ENCODE results near the gene SPRR4. TPM values are rescaled to one million over a fixed set of nuclear protein-coding genes. Genes with fewer than 3 reads are reported as not detected.

The SPRR4 gene
- total RNA-seq, 1 experiment from 2014 or later: not detected

DNA sequence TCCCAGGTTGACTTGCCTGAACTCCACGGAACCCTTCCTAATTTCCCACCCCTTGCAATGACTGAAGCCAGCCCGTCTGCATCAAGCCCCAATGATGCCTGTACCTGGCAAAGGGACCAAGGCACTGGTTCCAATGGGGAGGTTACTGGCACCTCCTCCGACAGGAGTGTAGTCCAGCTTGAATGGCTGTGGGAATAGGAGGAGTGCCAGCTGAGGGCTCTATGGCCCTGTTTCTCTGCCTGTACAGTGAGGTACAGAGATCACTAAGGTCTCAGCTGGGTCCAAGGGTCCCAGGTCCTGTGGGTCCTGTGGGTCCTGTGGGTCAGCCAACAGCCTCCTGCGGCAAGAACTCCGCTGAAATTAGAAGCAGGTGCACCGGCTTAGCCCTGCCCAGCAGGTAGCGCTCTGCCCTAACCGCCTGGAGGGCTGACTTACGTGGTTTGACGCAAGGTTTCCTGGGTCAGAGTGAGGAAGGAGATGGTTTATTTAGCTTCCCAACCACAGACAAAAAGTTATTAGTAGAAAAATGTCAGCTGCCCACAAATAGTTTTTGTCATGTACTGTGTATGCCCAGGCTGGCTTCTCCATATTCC, 9.9 kb upstream of the SPRR4 start:
- Histone ChIP-seq H3K27me3 (no peaks in the 10 kb centered on the region), H3K36me3 (no peaks in the 10 kb centered on the region), H3K9me3 (no peaks in the 10 kb centered on the region), H3K4me3 (no peak overlapping the region)
- DNase-seq: no peak

DNA sequence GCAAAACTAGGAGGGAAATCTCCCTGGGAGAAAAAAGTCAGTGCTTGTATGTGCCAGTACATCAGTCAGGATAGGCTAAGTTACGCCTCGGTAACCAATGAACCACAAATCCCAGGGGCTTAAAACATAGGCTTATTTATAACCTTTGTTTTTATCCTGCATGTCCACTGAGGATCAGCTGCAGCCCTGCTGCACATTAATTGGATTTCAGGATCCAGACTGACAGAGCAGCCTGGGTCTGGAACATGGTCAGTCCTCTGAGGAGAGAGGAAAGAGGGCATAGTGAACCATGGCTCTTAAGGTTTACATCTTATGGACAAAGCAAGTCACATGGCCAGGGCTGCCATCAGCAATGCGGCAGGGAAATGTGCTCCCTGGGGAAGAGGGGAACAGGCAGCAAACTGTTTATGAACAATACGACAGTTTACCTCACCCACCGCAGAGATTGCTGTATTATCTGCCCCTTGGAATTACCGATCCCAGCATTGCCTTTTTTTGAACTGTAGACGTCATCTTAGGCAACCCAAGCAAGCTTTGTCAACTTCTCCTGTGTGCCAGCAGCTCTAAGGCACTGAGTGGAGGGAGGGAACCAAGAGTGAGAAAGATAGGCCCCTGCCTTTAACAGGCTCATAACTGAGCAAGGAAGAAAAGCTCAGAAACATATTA, 9.1 kb upstream of the SPRR4 start:
- Histone ChIP-seq H3K27me3 (no peaks in the 10 kb centered on the region), H3K9me3 (no peaks in the 10 kb centered on the region), H3K36me3 (no peaks in the 10 kb centered on the region), H3K4me3 (no peak overlapping the region)
- DNase-seq: no peak

DNA sequence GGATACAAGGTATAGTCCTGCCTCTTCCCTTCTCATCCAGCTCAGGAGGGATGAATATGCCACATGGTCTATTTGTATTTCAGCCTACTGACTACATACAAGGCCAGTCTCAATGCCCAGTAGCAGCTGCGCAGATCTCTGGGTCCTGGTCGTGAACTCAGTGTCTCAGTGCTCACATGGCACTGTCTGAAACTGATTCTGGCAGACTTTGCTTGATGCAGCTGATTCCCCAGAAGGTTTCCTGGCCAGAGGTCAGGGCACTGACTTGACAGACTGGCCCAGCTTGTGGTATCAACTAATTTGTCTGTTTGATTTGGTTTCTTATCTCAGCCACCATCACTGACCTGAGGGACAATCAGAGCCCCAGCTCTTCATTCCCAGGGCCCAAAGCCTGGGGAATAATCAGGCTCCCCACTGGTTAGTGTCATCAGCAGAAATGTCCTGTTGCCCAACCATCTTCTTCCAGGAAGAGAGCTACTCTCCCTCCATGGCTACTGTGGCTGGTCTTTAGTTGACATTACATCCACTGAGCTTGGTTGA, 7.5 kb upstream of the SPRR4 start:
- DNase-seq: no peak
- Histone ChIP-seq H3K4me3 (no peak overlapping the region), H3K36me3 (no peaks in the 10 kb centered on the region), H3K9me3 (no peaks in the 10 kb centered on the region), H3K27me3 (no peaks in the 10 kb centered on the region)

GRCh38 chr1:152964536-152964935, 5.9 kb upstream of the SPRR4 start:
- no peak overlapping the region for H3K4me3 ChIP-seq

DNA sequence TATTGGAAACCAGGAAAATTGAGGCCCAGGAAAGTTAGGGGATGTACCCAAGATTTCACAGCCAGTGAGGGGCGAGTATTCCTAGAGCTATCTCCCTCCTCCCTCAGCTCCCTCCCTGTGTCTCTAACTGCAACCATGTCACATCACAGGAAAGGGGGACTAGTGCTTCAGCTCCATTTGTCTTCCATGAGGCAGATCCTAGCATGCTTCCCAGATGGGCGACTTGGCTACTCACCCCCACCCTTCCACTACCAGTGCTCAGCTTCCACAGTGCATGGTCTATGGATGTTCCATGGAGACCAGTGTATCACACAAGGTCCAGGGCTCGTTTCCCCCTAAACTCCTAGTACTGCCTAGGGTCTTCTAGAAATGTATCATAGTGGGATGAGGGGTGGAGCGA, 4.6 kb upstream of the SPRR4 start:
- H3K9me3 ChIP-seq: no peaks in the 10 kb centered on the region
- H3K36me3 ChIP-seq: no peaks in the 10 kb centered on the region
- no peak overlapping the region for H3K4me3 ChIP-seq
- DNase-seq: no peak
- H3K27me3 ChIP-seq: no peaks in the 10 kb centered on the region

More at GRCh38 chr1:152964536-152964935, 5.9 kb upstream of the SPRR4 start:
- Histone ChIP-seq H3K36me3 (no peaks in the 10 kb centered on the region), H3K9me3 (no peaks in the 10 kb centered on the region), H3K27me3 (no peaks in the 10 kb centered on the region)
- DNase-seq: no peak

GRCh38 chr1:152967201-152967600, 3.2 kb upstream of the SPRR4 start:
- no peak for DNase-seq
- Histone ChIP-seq H3K9me3 (no peaks in the 10 kb centered on the region), H3K4me3 (no peak overlapping the region), H3K36me3 (no peaks in the 10 kb centered on the region), H3K27me3 (no peaks in the 10 kb centered on the region)

DNA sequence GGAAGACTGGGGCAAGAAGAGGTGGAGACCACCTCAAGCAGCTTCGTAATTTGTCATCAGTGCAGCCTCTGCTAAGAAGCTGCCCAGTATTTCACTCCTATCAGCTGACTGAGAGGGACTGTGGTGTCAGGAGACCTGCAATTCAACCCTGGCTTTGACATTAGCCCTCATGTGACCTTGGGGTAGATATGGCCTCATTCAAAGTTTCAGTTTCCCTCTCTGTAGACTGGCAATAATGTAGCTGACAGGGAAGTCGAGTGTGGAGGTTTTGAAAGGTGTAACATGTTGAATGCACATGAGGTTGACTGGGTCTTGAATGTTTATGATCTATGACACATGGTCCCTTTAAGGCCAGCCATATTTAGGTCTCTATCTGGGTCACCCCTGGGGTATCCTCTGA, 2.2 kb upstream of the SPRR4 start:
- Histone ChIP-seq H3K4me3 (no peak overlapping the region), H3K36me3 (no peaks in the 10 kb centered on the region), H3K9me3 (no peaks in the 10 kb centered on the region), H3K27me3 (no peaks in the 10 kb centered on the region)
- DNase-seq: no peak

DNA sequence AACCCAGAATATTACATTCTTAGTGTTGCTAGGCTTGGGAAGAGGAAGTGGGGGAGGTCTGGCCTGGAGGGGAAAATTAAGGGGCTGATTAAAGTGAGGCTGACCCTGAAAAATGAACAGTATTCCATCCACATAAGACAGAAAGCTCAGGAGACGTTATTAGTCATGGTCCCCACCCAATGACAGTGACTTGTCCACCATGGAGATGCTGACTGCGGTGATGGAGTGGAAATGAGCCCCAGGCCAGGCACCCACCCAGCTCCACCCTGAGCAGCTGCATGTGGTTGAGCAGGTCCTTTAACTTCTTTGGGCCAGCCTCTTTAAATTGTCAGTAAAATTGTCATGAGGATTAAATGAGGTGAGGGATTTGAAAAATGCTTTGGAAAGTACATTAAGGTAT, 1.4 kb upstream of the SPRR4 start:
- Histone ChIP-seq H3K9me3 (no peaks in the 10 kb centered on the region), H3K27me3 (no peaks in the 10 kb centered on the region), H3K36me3 (no peaks in the 10 kb centered on the region), H3K4me3 (no peak overlapping the region)
- no peak for DNase-seq

DNA sequence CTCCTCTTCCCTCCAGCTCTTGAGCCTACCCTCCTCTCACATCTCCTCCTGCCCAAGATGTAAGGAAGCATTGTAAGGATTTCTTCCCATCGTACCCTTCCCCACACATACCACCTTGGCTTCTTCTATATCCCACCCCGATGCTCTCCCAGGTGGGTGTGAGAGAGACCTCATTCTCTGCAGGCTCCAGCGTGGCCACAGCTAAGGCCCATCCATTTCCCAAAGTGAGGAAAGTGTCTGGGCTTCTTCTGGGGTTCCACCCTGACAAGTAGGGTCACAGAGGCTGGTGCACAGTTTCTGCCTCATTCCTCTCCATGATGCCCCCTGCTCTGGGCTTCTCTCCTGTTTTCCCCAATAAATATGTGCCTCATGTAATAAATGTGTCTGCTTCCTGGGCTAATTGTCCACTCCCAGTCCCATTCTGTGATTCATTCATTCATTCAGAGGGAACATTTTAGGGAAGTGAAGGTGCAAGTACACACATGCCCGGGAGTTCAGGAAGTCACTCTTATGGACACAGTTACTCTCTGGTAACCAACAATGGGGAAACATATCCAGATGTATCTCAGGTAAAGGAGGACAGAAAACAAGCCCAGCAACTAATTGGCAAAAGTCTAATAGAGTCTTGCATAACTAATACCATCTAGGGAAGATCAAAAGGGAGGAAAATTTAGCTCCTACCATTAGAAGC, 1.9 kb downstream of the SPRR4 start:
- Histone ChIP-seq H3K36me3 (no peaks in the 10 kb centered on the region), H3K9me3 (no peaks in the 10 kb centered on the region), H3K27me3 (no peaks in the 10 kb centered on the region), H3K4me3 (no peak overlapping the region)
- DNase-seq: no peak

DNA sequence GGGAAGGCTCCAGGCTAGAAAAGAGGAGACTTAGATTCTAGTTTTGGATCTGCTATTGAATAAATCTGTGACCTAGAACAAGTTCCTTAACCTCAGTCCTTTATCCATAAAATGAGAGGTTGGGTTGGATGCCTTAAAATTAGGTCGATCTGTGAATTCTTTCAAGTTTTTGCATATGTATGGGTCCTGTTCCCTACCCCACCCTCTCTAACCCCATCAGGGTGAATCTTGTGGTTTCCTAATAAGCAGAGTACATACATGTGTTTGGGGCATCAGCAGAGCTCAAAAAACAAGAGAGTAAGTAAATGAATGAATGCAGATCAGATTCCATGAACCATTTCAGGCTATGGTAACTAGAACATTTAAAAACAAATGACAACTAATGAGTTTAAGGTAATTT, 6.2 kb downstream of the SPRR4 start:
- Histone ChIP-seq H3K36me3 (no peaks in the 10 kb centered on the region), H3K4me3 (no peak overlapping the region), H3K9me3 (no peaks in the 10 kb centered on the region), H3K27me3 (peaks cover 7% of the 10 kb centered on the region; the same call in 1 of the 2 replicates)
- no peak for DNase-seq

DNA sequence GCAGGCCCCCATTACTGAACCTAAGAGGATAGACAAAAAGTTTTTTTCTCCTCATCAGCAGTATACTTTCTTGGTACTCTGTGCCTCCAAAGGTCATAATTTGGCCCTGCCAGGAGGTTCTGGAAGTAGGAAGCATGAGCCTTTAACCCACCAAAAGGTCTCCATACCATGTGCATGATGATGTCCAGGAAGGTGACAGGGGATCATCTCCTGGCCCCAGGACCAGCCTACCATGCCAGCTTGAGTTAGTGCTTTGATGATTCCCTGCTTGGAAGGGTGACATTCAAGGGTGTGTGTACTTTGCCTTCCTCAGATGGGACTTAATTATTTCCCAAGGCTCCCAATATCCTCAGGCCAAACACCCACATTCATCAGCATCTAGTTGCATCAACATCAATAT, 7.2 kb downstream of the SPRR4 start:
- no peak overlapping the region for H3K4me3 ChIP-seq
- no peaks in the 10 kb centered on the region for H3K36me3 ChIP-seq
- H3K9me3 ChIP-seq: no peaks in the 10 kb centered on the region
- peaks cover 7% of the 10 kb centered on the region; the same call in 1 of the 2 replicates for H3K27me3 ChIP-seq
- DNase-seq: no peak

GRCh38 chr1:152980676-152981075, 10.2 kb downstream of the SPRR4 start:
- Histone ChIP-seq H3K36me3 (no peaks in the 10 kb centered on the region), H3K9me3 (no peaks in the 10 kb centered on the region), H3K4me3 (no peak overlapping the region), H3K27me3 (peaks cover 7% of the 10 kb centered on the region; the same call in 1 of the 2 replicates)
- no peak for DNase-seq

DNA sequence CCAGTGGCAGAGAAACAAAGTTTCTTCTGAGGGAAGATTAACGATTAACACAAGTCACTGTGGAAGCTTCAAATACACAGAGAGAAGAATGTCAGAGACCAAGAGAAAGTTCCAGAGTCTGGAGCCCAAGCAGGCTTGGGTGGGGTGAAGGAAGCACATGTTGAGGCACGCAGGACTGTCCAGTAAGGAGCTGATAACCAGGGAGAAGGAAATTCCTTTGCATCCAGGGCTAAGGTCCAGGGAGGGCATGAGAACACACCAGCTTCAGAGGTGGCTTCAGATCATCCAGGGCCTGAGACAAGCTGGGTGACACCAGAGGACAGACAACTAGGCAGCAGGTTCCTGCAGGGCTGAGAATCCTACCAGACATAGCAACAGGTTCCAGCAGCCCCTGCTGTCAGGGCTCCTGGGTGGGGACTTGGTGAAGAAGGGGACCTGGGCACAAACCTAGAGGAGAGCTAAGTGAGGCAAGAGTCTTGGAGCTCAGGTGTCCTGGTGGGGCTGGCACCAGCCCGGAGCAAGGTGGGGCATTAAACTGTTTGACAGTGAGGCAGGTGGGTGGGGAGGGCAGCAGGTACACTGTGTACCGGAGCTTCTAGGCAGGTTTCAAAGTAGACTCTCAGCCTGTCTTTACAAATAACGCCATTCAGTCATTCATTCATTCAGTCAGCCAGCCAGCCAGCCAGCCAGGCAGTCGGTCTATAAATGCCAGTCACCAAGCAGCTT, 10.9 kb downstream of the SPRR4 start:
- H3K27me3 ChIP-seq: peaks cover 7% of the 10 kb centered on the region; the same call in 1 of the 2 replicates
- H3K36me3 ChIP-seq: no peaks in the 10 kb centered on the region
- no peaks in the 10 kb centered on the region for H3K9me3 ChIP-seq
- H3K4me3 ChIP-seq: no peak overlapping the region
- no peak for DNase-seq

DNA sequence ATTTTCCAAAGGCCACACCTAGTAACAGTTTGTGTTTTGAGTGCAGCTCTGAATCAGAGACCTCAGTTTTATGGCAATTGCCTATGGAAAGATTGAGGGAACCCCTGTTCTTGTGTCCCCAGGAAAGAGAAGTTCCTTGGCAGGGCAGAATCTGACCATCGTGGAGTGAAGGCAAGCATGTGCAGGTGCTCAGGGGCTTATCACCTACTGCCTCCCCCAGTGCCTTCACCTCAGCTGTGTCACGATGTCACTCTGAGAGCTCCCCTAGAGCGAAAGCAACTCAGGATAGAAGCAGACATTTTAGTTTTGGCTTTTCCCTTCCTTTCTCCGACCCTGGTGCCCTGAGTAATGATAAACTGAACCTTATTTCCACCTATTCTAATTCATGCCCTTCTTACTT, 11.6 kb downstream of the SPRR4 start:
- H3K9me3 ChIP-seq: no peaks in the 10 kb centered on the region
- DNase-seq: no peak
- peaks cover 7% of the 10 kb centered on the region; the same call in 1 of the 2 replicates for H3K27me3 ChIP-seq
- no peaks in the 10 kb centered on the region for H3K36me3 ChIP-seq
- no peak overlapping the region for H3K4me3 ChIP-seq

DNA sequence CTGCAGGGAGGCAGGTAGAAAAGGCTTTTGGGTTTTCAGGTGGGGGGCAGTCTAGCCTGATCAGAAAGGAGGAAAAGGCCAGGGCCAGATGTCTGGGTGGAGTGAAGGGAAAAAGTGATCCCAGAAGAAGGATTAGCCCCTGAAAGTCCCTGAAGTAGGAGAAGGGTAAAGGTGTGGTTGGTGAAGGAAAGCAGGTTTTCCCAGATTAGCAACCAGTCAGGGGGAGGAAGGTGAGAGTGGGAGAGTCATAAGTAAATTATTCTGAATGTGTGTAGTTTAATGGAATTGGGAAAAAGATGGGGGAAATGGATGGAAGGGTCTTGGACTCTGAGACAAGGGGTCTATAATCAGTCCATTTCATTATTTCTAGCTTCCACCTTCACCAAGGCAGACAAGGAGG, 12.8 kb downstream of the SPRR4 start:
- H3K36me3 ChIP-seq: no peaks in the 10 kb centered on the region
- H3K9me3 ChIP-seq: 0 out of 2 replicates have a peak, but pooled peaks cover under 1% of the 10 kb centered on the region
- H3K27me3 ChIP-seq: peaks cover 9% of the 10 kb centered on the region; the same call in 1 of the 2 replicates
- no peak overlapping the region for H3K4me3 ChIP-seq
- DNase-seq: no peak

GRCh38 chr1:152983743-152984142, 13.3 kb downstream of the SPRR4 start, which contains the start of gene SPRR1A:
Gene SPRR1A, plus strand, starts transcription at chr1:152984081. Its CDS starts 1,150 bp downstream, at chr1:152985231.
- H3K4me3 ChIP-seq: no peak within 1 kb of the TSS
- no peak for DNase-seq
- H3K27me3 ChIP-seq: peaks cover 7% of the 10 kb centered on the region; the same call in 1 of the 2 replicates
- 0 out of 2 replicates have a peak, but pooled peaks cover 3% of the 10 kb centered on the region for H3K9me3 ChIP-seq
- no peaks in the 10 kb centered on the region for H3K36me3 ChIP-seq

- no peaks in the 10 kb centered on the region for H3K36me3 ChIP-seq
- no peak for DNase-seq
- 0 out of 2 replicates have a peak, but pooled peaks cover 3% of the 10 kb centered on the region for H3K9me3 ChIP-seq
- no peak overlapping the region for H3K4me3 ChIP-seq
- peaks cover 16% of the 10 kb centered on the region; the same call in 1 of the 2 replicates for H3K27me3 ChIP-seq
Measured at GRCh38 chr1:152986578-152986977, 16.1 kb downstream of the SPRR4 start.
